ENCODE data around the gene POLK.

DNA sequence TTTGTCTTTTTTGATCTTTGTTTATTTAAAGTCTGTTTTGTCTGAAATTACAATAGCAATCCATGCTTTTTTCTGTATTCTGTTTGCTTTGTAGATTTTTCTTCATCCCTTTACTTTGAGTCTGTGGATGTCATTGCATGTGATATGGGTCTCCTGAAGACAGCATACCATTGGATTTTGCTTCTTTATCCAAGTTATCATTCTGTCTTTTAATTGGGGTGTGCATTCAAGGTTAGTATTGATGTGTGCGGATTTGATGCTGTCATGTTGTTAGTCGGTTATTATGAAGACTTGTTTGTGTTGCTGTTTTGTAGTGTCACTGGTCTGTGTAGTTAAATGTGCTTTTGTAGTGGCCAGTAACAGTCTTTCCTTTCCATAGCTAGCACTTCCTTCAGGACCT is 23.0 kb downstream of the POLK start:
- TF ChIP-seq, protein P1, sequence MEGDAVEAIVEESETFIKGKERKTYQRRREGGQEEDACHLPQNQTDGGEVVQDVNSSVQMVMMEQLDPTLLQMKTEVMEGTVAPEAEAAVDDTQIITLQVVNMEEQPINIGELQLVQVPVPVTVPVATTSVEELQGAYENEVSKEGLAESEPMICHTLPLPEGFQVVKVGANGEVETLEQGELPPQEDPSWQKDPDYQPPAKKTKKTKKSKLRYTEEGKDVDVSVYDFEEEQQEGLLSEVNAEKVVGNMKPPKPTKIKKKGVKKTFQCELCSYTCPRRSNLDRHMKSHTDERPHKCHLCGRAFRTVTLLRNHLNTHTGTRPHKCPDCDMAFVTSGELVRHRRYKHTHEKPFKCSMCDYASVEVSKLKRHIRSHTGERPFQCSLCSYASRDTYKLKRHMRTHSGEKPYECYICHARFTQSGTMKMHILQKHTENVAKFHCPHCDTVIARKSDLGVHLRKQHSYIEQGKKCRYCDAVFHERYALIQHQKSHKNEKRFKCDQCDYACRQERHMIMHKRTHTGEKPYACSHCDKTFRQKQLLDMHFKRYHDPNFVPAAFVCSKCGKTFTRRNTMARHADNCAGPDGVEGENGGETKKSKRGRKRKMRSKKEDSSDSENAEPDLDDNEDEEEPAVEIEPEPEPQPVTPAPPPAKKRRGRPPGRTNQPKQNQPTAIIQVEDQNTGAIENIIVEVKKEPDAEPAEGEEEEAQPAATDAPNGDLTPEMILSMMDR (IDR thresholded peaks at IDR 0.05; ENCODE audit: low read depth, low read length, missing input control), result no peak
- no peak for TF ChIP-seq HNF4G (IDR thresholded peaks at IDR 0.05)
- TF ChIP-seq, protein P2, sequence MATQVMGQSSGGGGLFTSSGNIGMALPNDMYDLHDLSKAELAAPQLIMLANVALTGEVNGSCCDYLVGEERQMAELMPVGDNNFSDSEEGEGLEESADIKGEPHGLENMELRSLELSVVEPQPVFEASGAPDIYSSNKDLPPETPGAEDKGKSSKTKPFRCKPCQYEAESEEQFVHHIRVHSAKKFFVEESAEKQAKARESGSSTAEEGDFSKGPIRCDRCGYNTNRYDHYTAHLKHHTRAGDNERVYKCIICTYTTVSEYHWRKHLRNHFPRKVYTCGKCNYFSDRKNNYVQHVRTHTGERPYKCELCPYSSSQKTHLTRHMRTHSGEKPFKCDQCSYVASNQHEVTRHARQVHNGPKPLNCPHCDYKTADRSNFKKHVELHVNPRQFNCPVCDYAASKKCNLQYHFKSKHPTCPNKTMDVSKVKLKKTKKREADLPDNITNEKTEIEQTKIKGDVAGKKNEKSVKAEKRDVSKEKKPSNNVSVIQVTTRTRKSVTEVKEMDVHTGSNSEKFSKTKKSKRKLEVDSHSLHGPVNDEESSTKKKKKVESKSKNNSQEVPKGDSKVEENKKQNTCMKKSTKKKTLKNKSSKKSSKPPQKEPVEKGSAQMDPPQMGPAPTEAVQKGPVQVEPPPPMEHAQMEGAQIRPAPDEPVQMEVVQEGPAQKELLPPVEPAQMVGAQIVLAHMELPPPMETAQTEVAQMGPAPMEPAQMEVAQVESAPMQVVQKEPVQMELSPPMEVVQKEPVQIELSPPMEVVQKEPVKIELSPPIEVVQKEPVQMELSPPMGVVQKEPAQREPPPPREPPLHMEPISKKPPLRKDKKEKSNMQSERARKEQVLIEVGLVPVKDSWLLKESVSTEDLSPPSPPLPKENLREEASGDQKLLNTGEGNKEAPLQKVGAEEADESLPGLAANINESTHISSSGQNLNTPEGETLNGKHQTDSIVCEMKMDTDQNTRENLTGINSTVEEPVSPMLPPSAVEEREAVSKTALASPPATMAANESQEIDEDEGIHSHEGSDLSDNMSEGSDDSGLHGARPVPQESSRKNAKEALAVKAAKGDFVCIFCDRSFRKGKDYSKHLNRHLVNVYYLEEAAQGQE (IDR thresholded peaks at IDR 0.05), result no peak
- no peak for TF ChIP-seq TAF1 (conservative IDR thresholded peaks at IDR 0.05)
- TF ChIP-seq MAX (IDR thresholded peaks at IDR 0.05), result no peak
